ENCODE measurements around the gene ZBTB49.

DNA sequence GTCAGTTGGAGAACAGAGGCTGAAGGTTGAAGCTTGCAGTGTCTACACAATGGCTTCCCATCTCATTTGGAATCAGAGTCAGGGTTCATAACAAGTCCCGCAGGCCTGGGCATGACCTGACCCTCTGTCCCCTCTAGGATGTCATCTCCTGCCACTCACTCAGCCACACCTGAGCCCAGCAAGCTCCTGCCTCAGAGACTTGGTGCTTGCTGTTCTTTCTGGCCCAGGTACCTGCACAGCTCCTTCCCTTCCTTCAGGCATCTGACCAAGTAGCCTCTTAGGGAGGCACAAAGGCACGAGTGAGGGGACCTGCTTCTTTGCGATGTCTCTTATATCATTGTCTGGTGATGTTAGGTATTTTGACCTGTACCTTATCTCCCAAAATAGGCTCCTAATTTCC lies 9.0 kb downstream of the ZBTB49 start:
- no peak for TF ChIP-seq RCOR1 (IDR thresholded peaks at IDR 0.05; ENCODE audit: insufficient replicate concordance, low read length)
- TF ChIP-seq, protein P1, sequence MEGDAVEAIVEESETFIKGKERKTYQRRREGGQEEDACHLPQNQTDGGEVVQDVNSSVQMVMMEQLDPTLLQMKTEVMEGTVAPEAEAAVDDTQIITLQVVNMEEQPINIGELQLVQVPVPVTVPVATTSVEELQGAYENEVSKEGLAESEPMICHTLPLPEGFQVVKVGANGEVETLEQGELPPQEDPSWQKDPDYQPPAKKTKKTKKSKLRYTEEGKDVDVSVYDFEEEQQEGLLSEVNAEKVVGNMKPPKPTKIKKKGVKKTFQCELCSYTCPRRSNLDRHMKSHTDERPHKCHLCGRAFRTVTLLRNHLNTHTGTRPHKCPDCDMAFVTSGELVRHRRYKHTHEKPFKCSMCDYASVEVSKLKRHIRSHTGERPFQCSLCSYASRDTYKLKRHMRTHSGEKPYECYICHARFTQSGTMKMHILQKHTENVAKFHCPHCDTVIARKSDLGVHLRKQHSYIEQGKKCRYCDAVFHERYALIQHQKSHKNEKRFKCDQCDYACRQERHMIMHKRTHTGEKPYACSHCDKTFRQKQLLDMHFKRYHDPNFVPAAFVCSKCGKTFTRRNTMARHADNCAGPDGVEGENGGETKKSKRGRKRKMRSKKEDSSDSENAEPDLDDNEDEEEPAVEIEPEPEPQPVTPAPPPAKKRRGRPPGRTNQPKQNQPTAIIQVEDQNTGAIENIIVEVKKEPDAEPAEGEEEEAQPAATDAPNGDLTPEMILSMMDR (conservative IDR thresholded peaks at IDR 0.05; ENCODE audit: low read depth, low read length): no peak
- TF ChIP-seq CEBPB (IDR thresholded peaks at IDR 0.05; ENCODE audit: low read depth, low read length): no peak

Measured in IMR-90 (cell line).